ENCODE data around the gene COL16A1.

The COL16A1 gene

DNA sequence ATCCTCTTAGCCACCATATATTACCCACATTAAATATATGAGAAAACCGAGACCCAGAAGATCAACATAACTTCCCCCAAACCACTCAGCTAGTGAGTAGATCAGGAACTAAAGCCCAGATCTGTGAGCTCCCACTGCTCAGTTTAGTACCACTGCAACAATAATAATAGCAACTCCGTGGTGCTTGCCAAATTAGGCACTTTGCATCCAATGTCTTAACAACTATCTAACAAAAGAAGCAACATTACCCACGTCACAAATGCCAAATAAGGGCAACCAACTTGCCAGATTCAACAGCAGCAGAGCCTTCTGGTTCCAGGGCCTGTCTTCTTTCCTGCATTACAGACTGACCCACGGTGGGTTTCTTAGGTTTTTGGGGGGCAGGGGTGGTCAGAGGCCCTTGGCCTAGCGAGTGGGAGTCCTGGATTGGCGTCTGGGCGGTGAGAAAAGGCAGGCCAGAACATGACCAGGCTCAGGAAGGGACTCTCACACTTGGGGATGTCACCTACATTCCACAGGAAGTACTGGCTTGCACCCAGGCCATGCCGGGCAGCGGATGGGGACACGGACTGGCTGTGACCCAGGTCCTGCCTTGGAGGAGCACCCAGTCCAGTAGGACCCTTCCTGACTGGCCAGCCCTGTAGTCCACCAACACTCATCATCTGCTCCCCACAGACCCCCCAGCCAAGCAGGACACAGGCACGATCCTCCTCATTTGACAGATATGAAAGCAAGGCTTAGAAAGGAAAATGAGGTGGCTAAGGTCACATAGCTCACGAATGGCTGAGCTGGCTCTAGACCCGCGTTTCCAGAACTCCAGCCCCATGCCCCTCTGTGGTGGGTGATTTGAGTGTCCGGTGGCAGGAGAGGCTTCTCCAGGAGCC lies 81.7 kb downstream of the COL16A1 start:
- no peak for DNase-seq

DNA sequence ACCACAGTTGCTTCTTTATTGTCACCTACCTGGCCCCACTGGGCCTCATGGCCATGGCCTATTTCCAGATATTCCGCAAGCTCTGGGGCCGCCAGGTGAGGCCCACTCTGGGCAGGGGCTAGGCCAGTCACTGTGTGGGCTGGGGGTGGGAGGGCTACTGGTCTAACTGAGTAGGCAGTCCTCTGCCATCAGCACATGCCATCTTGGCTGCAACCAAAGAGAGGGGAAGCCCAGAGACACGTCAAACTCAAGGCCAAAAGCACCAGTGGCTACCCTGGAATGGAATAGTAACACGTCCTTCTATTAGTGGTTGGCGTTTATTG lies 82.4 kb downstream of the COL16A1 start:
- no peak for DNase-seq

DNA sequence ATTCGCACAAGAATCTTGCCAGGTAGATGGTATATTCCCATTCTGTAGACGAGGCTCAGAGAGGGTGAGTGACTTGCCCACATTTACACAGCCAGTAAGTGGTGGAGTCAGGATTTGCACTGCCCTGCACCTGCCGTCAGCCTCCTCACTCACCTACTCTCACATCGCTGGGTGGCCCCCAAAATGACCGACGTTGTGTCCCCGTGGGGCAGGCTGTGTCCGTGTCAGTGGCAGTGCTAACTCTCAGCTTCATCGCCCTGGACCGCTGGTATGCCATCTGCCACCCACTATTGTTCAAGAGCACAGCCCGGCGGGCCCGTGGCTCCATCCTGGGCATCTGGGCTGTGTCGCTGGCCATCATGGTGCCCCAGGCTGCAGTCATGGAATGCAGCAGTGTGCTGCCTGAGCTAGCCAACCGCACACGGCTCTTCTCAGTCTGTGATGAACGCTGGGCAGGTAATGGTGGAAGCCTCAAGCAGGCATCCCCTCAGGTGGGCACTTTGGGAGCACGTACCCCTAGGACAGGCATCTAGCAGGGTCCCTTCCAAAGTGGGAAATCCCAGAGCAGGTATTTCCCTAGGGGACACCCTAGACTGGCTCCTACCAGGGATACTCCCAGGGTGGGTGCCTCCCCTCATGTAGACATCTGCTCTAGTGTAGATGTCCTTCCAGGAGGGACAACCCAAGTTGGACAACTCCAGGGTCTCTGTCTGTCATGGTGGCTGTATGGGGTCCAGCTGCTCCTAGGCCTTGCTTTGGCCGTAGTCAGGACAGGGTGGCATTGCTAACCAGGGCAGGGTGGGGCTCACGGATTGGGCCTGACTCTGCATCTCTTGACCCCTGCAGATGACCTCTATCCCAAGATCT lies 83.0 kb downstream of the COL16A1 start:
- no peak for DNase-seq

DNA sequence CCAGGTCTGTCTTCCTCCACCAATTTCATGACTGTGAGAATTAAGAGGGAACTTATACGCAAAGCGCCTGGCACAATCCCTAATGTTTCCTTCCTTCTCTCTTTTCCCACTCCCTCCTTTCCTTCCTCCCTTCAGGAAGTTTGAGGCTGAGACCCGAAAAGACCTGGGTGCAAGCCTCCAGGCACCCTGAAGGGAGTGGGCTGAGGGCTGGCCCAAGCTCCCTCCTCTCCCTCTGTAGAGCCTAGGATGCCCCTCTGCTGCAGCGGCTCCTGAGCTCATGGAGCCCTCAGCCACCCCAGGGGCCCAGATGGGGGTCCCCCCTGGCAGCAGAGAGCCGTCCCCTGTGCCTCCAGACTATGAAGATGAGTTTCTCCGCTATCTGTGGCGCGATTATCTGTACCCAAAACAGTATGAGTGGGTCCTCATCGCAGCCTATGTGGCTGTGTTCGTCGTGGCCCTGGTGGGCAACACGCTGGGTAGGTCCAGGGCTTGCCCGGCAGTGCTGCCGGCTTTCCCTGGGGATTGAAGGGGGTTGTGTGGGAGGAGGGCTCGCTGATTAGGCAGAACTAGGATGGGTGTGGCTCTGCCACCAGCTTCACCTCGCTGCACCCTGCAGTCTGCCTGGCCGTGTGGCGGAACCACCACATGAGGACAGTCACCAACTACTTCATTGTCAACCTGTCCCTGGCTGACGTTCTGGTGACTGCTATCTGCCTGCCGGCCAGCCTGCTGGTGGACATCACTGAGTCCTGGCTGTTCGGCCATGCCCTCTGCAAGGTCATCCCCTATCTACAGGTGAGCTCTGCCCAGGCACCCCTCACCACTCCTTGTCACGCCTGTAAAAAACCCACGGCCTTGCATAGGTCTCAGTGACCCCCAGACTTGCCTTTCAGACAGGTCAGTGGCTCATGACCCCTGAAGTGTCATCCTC lies 84.6 kb downstream of the COL16A1 start:
- DNase-seq = no peak

DNA sequence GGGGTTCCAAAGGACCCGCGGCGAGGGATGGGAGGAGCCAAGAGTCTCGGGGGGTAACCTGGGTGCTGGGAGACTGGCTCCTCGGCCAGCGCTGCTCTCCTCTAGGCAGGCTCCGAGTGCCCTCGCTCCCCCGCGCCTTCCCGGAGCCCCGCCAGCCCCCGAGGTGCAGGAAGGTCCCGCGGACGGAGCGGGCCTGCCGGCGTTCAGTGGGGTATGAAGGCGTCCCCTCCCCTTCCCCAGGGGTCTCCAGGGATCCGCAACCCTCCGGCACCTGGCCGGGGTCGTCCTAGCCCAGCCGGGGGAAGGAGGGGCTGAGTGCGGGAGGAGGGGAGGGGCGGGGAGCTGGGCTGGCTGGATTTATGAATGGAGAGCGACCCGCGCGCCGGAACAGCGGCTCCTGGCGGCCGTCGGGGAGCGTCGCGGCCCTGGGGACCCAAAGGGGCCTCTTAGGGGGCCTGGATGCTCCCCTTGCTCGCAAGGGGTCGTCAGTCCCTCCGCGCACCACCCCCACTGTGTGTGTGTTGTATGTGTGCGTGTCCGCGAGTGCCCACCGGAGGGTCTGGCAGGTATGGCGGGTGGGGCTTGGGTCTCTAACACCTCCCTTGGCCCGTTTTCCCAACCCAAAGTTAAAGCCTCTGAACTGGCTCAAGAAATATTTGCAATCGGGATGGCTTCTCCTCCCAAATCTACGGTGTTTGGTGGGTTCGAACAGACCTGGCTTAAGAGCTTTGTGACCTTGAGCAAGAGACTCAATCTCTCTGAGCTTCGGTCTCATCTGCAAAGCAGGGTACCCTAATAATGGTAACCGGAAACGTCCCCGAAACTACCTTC lies 85.7 kb downstream of the COL16A1 start:
- peak; percentile 33 to 69 (median 68) for DNase-seq

DNA sequence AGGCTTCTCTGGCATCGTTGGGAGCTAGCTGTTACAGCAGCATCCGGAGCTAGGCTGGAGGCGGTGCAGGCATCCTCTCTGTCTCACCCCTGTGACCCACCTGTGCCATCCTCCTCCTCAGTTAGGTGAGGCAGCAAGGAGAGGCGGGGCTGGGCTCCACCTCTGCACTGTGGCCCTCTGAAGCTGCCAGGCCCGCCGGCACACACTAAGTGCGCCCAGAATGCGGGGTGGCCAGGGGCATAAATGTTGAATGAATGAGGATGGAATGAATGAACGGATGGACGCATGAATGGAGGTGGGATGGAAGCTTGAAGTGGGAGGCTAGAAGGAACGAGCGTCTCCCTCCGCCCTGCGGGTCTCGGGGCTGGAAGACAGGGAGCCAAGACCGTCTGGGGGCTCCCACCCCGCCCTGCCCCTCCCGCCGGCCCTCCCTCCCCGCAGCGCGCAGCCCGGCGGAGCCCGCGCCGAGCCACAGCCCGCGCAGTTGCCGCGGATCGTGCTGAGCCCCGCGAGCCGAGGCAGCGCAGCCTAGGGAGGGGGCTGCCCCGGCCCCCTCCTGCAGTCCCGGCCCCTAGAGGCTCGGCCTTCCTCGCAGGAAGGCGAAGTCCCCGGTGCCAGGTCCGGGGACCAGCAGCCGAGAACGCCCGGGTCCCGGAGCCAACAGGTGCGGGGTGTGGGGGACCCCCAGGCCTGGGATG lies 86.5 kb downstream of the COL16A1 start, which contains the start of gene HCRTR1:
Gene HCRTR1 (plus strand): TSS at position 472 of the 698 bp plus-strand sequence. CDS start 1,504 bp downstream, outside the sequence.
- peak in 1 of 3 experiments; percentile 45 for DNase-seq

DNA sequence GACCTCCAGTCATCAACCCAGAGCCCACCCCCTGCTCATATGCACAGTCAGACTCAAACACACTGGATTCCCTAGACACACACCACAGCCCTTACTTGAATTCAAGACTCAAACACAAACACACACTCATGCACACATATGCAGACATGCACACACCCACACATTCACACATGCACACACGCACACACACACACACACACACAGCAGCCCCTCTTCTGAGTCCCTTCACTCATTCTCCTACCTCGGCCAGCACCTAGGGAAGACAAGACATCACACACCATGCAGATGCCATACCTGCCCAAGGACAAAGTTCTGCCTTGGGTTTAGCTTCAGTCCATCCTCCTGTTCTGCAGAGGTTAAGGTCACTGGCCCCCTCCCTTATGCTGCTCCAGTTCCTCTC lies 87.9 kb downstream of the COL16A1 start:
- DNase-seq = no peak

DNA sequence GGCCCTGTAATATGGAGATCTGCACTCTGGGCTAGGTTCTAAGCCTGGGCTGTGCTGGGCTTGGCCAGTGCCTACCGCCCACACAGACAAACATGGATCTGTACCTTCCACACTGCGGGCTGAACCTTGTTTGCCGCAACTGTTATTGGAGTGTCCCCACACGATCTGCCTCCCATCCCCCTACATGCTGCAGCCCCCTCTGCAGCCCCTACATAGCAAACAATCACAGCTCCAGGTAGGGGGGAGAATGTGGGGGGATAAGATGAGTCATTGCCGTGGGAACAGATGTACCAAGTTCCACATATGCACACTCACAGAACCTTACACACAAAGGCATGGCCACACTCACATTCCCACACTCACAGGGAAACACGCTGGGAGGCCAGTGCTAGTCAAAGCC lies 88.4 kb downstream of the COL16A1 start:
- no peak for DNase-seq

DNA sequence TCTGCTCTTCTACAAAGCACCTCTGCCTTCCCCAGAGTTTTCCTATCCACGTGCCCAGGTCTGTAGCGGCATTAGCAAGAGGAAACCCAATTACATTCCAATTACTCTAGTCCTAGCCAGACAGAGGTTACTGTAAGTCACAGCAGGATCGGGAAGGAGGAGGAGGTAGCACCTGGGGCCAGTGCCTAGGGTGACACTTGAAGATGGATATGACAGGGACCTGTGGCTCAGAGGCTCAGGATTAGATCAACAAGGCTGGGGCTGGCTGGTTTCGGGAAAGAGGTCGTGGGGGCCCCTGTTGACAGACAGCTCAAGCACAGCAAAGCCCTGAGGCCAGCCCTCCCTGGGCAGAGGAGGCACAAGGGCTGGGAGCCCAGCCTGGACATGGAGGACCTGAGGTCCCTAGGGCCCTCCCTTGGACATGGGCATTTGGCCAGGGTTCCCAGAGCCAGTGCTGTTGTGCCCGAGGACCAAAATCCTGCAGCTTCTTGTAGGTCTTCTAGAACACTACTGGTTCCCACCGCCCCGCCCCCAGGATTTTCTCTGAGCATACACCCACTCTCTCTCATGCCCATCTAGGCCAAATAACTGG lies 89.3 kb downstream of the COL16A1 start:
- no peak for DNase-seq

DNA sequence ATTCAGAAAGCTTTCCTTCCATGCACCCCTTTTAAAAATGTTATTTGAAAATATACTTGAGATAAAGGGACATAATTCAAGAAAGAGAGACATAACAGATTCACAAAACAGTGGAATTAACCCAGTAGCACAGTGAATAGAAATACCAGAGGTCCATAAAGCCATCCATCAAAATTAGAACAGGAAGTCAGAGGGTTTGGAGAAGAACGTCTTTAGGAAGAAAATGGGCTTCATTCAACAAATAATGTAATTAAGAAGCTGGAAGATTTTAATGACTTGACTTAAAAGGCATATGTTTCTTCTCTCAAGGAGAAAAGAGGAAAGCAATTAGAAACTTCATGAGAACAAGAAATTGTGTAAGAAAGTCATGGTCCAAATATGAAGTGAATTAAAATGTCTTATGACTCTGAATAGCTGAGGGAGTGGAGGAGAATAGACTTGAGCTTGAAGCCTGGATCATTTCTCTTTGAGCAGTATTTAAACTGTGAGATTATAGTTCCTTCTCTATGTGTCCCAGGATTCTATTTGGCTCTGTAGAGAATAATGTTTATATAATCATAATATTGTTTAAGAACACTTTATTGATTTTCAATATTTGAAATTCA lies 94.2 kb downstream of the COL16A1 start:
- DNase-seq = no peak

DNA sequence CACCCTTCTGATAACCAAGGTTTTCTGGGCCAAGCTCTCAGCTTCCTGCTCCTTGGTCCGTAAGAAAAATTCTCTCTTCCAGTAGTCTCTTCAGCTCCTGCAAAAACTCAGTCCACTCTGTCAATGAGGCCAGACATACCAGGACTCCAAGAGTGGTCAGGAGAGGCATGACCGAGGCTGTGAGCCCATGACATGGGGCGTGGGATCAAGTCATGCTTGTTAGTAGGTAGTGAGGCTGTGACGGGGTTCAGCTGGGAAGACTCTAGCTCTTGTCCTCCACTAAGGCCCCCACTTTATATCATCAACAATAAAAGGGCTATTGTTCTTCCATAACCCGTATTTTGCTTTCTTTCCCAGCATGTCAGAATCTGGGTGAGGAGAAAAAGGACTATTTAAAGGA lies 96.5 kb downstream of the COL16A1 start:
- no peak for DNase-seq

DNA sequence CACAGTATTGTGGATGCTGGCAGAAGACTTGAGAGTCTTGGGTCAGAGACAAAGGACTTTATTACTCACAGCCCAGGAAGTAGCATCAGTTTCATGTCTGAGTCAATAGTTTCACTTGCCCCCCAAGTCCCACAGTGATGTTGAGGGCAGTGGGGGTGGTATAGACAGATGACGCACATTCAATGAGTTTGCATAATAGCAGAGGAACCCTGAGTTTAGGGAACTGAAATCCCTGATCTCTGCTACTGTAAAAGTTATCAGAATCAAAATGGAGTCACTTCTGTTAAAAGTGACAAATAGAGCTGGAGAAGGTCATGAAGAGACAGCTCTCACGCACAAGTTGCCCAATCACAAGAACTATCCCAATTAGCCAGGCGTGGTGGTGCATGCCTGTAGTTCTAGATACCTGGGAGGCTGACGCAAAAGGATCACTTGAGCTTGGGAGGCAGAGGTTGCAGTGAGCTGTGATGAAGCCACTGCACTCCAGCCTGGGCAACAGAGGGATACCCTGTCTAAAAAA lies 97.8 kb downstream of the COL16A1 start:
- DNase-seq = no peak
